ENCODE data around the gene STK35. TPM values are rescaled to one million over a fixed set of nuclear protein-coding genes. Genes with fewer than 3 reads are reported as not detected.

The STK35 gene
- polyA plus RNA-seq, 1 donor from 2014 or later: 10.8 TPM

- no peak overlapping the region for H3K4me3 ChIP-seq (ENCODE audit: low read length)
- H3K4me2 ChIP-seq (ENCODE audit: low read length): no peak overlapping the region
- H3K9me3 ChIP-seq (ENCODE audit: low read length): no peaks in the 10 kb centered on the region
These were observed 36.5 kb upstream of the STK35 start for GRCh38 chr20:2065099-2065498.

GRCh38 chr20:2066461-2067122 lies 35.0 kb upstream of the STK35 start:
- no peak overlapping the region for H3K27ac ChIP-seq (ENCODE audit: low read length)
- no peaks in the 10 kb centered on the region for H3F3A ChIP-seq (ENCODE audit: insufficient read depth, low read length, poor library complexity, severe bottlenecking)
- no peaks in the 10 kb centered on the region for H3K9me2 ChIP-seq (ENCODE audit: insufficient read depth, low read length)
- H3K27me3 ChIP-seq (ENCODE audit: insufficient read depth, low read depth, low read length): no peaks in the 10 kb centered on the region
- H2AFZ ChIP-seq (ENCODE audit: low read depth, low read length): no peak overlapping the region
- TF ChIP-seq POLR2AphosphoS5 (IDR thresholded peaks at IDR 0.05) (no peak), RAD21 (conservative IDR thresholded peaks at IDR 0.05) (no peak), SMC3 (conservative IDR thresholded peaks at IDR 0.05; ENCODE audit: poor library complexity) (no peak), EZH2 (IDR thresholded peaks at IDR 0.05; ENCODE audit: borderline replicate concordance, insufficient read depth, low read length, poor library complexity, severe bottlenecking) (no peak), EP300 (conservative IDR thresholded peaks at IDR 0.05; ENCODE audit: poor library complexity, severe bottlenecking) (no peak), MXI1 (conservative IDR thresholded peaks at IDR 0.05; ENCODE audit: poor library complexity, severe bottlenecking) (no peak), TAF1 (IDR thresholded peaks at IDR 0.05; ENCODE audit: low read depth) (no peak)
- TF ChIP-seq, protein P1, sequence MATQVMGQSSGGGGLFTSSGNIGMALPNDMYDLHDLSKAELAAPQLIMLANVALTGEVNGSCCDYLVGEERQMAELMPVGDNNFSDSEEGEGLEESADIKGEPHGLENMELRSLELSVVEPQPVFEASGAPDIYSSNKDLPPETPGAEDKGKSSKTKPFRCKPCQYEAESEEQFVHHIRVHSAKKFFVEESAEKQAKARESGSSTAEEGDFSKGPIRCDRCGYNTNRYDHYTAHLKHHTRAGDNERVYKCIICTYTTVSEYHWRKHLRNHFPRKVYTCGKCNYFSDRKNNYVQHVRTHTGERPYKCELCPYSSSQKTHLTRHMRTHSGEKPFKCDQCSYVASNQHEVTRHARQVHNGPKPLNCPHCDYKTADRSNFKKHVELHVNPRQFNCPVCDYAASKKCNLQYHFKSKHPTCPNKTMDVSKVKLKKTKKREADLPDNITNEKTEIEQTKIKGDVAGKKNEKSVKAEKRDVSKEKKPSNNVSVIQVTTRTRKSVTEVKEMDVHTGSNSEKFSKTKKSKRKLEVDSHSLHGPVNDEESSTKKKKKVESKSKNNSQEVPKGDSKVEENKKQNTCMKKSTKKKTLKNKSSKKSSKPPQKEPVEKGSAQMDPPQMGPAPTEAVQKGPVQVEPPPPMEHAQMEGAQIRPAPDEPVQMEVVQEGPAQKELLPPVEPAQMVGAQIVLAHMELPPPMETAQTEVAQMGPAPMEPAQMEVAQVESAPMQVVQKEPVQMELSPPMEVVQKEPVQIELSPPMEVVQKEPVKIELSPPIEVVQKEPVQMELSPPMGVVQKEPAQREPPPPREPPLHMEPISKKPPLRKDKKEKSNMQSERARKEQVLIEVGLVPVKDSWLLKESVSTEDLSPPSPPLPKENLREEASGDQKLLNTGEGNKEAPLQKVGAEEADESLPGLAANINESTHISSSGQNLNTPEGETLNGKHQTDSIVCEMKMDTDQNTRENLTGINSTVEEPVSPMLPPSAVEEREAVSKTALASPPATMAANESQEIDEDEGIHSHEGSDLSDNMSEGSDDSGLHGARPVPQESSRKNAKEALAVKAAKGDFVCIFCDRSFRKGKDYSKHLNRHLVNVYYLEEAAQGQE (IDR thresholded peaks at IDR 0.05; ENCODE audit: borderline replicate concordance): no peak
- TF ChIP-seq, protein P2, sequence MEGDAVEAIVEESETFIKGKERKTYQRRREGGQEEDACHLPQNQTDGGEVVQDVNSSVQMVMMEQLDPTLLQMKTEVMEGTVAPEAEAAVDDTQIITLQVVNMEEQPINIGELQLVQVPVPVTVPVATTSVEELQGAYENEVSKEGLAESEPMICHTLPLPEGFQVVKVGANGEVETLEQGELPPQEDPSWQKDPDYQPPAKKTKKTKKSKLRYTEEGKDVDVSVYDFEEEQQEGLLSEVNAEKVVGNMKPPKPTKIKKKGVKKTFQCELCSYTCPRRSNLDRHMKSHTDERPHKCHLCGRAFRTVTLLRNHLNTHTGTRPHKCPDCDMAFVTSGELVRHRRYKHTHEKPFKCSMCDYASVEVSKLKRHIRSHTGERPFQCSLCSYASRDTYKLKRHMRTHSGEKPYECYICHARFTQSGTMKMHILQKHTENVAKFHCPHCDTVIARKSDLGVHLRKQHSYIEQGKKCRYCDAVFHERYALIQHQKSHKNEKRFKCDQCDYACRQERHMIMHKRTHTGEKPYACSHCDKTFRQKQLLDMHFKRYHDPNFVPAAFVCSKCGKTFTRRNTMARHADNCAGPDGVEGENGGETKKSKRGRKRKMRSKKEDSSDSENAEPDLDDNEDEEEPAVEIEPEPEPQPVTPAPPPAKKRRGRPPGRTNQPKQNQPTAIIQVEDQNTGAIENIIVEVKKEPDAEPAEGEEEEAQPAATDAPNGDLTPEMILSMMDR (IDR thresholded peaks at IDR 0.05; ENCODE audit: poor library complexity, severe bottlenecking): no peak
- H3K79me2 ChIP-seq (replicated peaks; ENCODE audit: insufficient read depth, low read length): no peaks in the 10 kb centered on the region
- no peaks in the 10 kb centered on the region for H3K36me3 ChIP-seq (ENCODE audit: insufficient read depth, low read length)
- no peak overlapping the region for H3K9ac ChIP-seq (ENCODE audit: low read length)
- H4K20me1 ChIP-seq (ENCODE audit: insufficient read depth): no peaks in the 10 kb centered on the region
- no peak overlapping the region for H3K4me3 ChIP-seq (ENCODE audit: low read length)
- no peak overlapping the region for H3K4me2 ChIP-seq (ENCODE audit: low read length)
- H3K9me3 ChIP-seq (ENCODE audit: low read length): no peaks in the 10 kb centered on the region

More at GRCh38 chr20:2065099-2065498, 36.5 kb upstream of the STK35 start:
- TF ChIP-seq SMC3 (conservative IDR thresholded peaks at IDR 0.05; ENCODE audit: poor library complexity) (no peak), EP300 (conservative IDR thresholded peaks at IDR 0.05; ENCODE audit: poor library complexity, severe bottlenecking) (no peak), POLR2AphosphoS5 (IDR thresholded peaks at IDR 0.05) (no peak), TAF1 (IDR thresholded peaks at IDR 0.05; ENCODE audit: low read depth) (no peak)
- no peak overlapping the region for H3K27ac ChIP-seq (ENCODE audit: low read length)
- no peaks in the 10 kb centered on the region for H3K79me2 ChIP-seq (replicated peaks; ENCODE audit: insufficient read depth, low read length)
- no peaks in the 10 kb centered on the region for H4K20me1 ChIP-seq (ENCODE audit: insufficient read depth)
- H3K9me2 ChIP-seq (ENCODE audit: insufficient read depth, low read length): no peaks in the 10 kb centered on the region
- no peaks in the 10 kb centered on the region for H3K27me3 ChIP-seq (ENCODE audit: insufficient read depth, low read depth, low read length)
- H3K9ac ChIP-seq (ENCODE audit: low read length): no peak overlapping the region
- no peaks in the 10 kb centered on the region for H3F3A ChIP-seq (ENCODE audit: insufficient read depth, low read length, poor library complexity, severe bottlenecking)
- H2AFZ ChIP-seq (ENCODE audit: low read depth, low read length): no peak overlapping the region
- no peaks in the 10 kb centered on the region for H3K36me3 ChIP-seq (ENCODE audit: insufficient read depth, low read length)

Data from neural cell (in vitro differentiated cells).